Measurements from ENCODE around the gene ICAM2.

The ICAM2 gene

DNA sequence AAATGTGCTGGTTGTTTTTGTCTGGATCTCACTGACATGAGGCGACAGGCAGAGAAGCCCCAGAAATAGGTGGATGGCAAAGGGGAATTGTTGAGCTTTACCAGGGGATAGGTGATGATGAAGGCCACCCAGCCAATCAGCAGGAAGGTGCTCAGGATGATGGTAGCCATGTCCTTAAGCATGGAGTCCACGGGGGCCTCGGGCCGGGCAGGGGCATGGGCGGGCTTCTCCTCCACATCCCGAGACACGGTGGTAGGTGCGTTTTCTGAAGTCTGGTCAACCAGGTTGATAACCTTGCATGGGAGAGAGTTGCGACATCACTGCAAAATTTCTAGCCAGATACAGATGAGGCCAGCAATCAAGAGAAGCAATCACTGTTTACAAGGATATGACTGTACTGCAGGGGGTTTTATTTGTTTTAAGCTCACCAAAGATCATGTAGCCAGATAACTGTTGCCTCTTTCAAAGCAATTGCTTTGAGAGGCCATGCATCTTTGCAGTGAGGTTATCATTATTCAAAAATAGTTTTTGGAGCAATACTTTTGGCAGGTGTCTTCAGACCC lies 37.3 kb upstream of the ICAM2 start:
- no peak overlapping the region for H3K4me3 ChIP-seq (ENCODE audit: low read depth, low read length)
- no peak for DNase-seq (ENCODE audit: low read depth)
- TF ChIP-seq CTCF (IDR thresholded peaks at IDR 0.05; ENCODE audit: insufficient read depth, low read depth, low read length, missing control alignments), result no peak

DNA sequence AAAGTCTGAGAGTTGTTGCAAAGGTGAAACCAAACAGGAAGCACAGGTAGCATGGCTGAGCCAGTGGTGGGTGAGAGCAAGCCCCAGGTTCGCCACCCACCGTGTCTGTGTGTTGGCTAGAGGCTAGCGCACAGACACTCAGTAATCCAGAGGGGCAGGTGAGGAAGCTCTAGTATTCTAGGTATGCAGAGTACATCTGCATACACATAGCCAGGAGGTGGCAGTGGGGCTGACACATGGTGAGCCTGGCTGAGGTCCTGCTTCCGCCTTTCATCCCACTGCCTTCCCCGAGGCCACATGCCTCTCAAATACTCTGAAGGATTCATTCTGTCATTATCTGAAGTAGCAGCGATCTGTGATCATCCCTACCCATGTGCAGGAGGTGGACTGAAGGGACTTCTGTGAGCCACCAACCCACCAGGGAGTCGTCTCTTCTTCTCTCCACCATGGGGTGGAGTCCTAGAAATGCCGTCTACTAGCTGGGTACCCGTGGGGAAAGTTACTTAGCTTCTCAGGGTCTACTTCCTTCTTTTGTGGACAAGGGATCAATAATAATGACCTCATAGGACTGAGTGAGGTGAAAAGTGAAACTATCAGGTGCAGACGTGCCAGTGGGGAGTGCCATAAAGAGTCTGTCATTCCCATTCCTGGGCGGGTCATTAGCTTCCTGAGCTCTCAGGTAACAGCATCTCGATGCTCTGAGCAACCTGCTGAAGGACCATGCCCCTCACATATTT lies 36.0 kb upstream of the ICAM2 start:
- no peak overlapping the region for H3K4me3 ChIP-seq (ENCODE audit: low read depth, low read length)
- TF ChIP-seq CTCF (IDR thresholded peaks at IDR 0.05; ENCODE audit: insufficient read depth, low read depth, low read length, missing control alignments), result no peak
- peak; percentile 69 for DNase-seq (ENCODE audit: low read depth)

DNA sequence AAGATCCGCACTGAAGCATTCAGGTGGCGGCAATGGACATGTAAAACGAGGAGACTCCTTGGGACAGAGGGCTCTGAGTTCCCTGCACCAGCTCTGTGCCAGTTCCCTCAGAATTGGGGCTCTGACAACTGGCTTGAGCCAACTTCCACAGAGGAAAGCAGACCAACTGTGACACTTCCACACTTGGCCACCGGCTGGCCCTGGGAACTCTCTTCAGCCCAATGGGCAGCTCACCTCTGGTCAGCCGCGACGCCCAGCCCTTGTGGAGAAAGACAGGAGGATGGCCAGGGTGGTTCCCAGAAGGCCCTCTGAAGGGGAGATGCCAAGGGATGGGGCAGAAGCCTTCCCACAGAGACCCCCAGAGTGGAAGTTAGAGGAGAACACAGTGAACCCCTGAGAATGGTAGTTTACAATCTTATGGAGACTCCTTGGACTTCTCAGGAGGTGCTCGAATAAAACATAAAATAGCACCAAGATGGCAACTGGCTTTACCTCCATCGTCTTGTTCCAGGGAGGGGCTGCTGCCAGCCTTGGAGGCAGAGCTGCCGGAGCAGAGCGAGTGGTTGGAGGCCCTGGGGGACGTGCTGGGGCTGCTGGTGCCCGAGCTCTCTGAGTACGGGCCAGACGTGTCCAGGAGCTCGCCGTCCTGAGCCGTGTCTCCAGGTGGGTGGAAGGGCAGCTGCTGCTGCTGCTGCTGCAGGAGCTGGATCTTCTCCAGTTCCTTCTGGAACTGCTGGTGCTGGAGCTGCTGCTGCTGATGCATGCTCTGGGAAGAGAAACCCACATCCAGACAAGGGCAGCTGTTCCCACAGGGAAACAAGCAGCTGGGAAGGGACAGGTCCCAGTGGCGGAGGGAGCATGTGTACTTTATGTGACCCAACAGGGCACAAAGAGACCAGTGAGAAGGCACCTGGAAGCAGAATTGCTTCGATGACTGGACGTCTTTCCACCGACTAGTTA lies 35.0 kb upstream of the ICAM2 start:
- DNase-seq (ENCODE audit: low read depth), result no peak
- no peak overlapping the region for H3K4me3 ChIP-seq (ENCODE audit: low read depth, low read length)
- no peak for TF ChIP-seq CTCF (IDR thresholded peaks at IDR 0.05; ENCODE audit: insufficient read depth, low read depth, low read length, missing control alignments)

GRCh38 chr17:64054304-64054703 lies 33.9 kb upstream of the ICAM2 start:
- no peak for DNase-seq (ENCODE audit: low read depth)
- no peak for TF ChIP-seq CTCF (IDR thresholded peaks at IDR 0.05; ENCODE audit: insufficient read depth, low read depth, low read length, missing control alignments)
- H3K4me3 ChIP-seq (ENCODE audit: low read depth, low read length), result no peak overlapping the region

- H3K4me3 ChIP-seq (ENCODE audit: low read depth, low read length), result no peak overlapping the region
- TF ChIP-seq CTCF (IDR thresholded peaks at IDR 0.05; ENCODE audit: insufficient read depth, low read depth, low read length, missing control alignments), result no peak
- DNase-seq (ENCODE audit: low read depth), result no peak
Measured at GRCh38 chr17:64053101-64053500, 32.7 kb upstream of the ICAM2 start.

DNA sequence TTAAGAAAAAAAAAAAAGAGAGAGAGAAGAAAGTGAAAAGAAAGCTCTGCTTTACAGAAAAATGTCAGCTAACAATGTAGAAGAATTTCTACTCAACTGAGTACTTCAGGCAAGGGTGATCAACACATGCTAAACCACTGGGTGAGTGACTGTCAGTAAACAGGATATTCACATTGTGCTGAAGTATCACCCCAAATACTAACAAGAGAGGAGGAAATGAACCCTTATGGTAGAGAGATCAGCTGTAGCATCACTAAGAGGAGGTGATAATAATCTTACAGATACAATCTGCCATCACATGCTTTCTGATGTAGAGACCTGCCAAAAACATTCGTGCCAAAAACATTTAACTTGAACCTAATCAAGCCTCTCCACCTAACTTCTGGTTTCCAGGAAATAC lies 30.7 kb upstream of the ICAM2 start:
- TF ChIP-seq CTCF (IDR thresholded peaks at IDR 0.05; ENCODE audit: insufficient read depth, low read depth, low read length, missing control alignments), result no peak
- H3K4me3 ChIP-seq (ENCODE audit: low read depth, low read length), result no peak overlapping the region
- DNase-seq (ENCODE audit: low read depth), result no peak

Measured in GM12865 (cell line).